Measurements from ENCODE around the gene HIPK1. TPM values are rescaled to one million over a fixed set of nuclear protein-coding genes. Genes with fewer than 3 reads are reported as not detected.

HIPK1 gene
- total RNA-seq, 1 donor from 2014 or later, result 41.0 TPM

DNA sequence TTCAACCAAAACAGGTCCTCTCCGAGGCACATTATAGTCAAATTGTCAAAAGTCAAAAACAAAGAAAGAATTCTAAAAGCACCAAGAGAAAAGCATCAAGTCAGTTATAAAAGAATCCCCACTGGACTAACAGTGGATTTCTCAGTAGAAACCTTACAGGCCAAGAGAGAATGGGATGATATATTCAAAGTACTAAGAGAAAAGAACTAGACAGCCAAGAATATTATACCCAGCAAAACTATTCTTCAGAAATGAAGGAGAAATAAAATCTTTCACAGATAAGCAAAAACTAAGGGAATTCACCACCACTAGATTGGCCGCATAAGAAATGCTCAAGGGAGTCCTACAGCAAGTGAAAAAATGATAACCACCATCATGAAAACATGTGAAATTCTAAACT, 66.3 kb downstream of the HIPK1 start:
- DNase-seq, result no peak
- Mint-ChIP-seq H3K27ac (ENCODE audit: unreplicated experiment) (no peak overlapping the region), H3K4me3 (ENCODE audit: unreplicated experiment) (no peak overlapping the region), H3K36me3 (ENCODE audit: unreplicated experiment) (peaks cover 21% of the 10 kb centered on the region), H3K4me1 (ENCODE audit: low read depth, unreplicated experiment) (peaks cover 1% of the 10 kb centered on the region), H3K9me3 (ENCODE audit: unreplicated experiment) (peaks cover 11% of the 10 kb centered on the region), H3K27me3 (ENCODE audit: unreplicated experiment) (no peaks in the 10 kb centered on the region)
- TF ChIP-seq, protein P1, sequence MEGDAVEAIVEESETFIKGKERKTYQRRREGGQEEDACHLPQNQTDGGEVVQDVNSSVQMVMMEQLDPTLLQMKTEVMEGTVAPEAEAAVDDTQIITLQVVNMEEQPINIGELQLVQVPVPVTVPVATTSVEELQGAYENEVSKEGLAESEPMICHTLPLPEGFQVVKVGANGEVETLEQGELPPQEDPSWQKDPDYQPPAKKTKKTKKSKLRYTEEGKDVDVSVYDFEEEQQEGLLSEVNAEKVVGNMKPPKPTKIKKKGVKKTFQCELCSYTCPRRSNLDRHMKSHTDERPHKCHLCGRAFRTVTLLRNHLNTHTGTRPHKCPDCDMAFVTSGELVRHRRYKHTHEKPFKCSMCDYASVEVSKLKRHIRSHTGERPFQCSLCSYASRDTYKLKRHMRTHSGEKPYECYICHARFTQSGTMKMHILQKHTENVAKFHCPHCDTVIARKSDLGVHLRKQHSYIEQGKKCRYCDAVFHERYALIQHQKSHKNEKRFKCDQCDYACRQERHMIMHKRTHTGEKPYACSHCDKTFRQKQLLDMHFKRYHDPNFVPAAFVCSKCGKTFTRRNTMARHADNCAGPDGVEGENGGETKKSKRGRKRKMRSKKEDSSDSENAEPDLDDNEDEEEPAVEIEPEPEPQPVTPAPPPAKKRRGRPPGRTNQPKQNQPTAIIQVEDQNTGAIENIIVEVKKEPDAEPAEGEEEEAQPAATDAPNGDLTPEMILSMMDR (IDR thresholded peaks at IDR 0.05; ENCODE audit: partially characterized antibody, unreplicated experiment), result no peak

- H3K27ac Mint-ChIP-seq (ENCODE audit: unreplicated experiment), result no peak overlapping the region
Observed at GRCh38 chr1:113998361-113998760, 69.2 kb downstream of the HIPK1 start.

DNA sequence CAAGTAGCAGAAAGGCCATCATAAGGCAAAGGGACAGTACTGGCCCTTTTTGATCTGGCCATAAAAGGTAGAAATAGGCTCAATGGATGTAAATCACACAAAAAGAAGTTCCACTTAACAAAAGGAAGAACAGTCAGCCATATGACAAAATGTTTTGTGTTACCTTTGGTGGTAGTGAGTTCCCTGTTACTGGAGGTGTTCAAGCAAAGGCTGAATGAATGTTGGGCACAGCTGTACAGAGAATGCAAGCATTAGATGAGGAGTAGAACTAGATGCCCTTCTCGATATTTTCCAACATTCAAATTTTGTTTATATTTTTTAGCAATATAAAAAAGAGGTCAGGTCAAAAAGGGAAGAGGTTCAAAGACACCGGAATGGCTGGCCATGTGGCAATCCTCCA, 70.1 kb downstream of the HIPK1 start:
- Mint-ChIP-seq H3K27me3 (ENCODE audit: unreplicated experiment) (peaks cover 1% of the 10 kb centered on the region), H3K4me1 (ENCODE audit: low read depth, unreplicated experiment) (peaks cover 14% of the 10 kb centered on the region), H3K27ac (ENCODE audit: unreplicated experiment) (no peak overlapping the region), H3K9me3 (ENCODE audit: unreplicated experiment) (peaks cover 13% of the 10 kb centered on the region), H3K36me3 (ENCODE audit: unreplicated experiment) (peaks cover 14% of the 10 kb centered on the region), H3K4me3 (ENCODE audit: unreplicated experiment) (no peak overlapping the region)
- DNase-seq, result no peak
- TF ChIP-seq, protein P1 (IDR thresholded peaks at IDR 0.05; ENCODE audit: partially characterized antibody, unreplicated experiment), result no peak

More at GRCh38 chr1:113998361-113998760, 69.2 kb downstream of the HIPK1 start:
- TF ChIP-seq, protein P1 (IDR thresholded peaks at IDR 0.05; ENCODE audit: partially characterized antibody, unreplicated experiment), result no peak
- Mint-ChIP-seq H3K4me1 (ENCODE audit: low read depth, unreplicated experiment) (peaks cover 11% of the 10 kb centered on the region), H3K27me3 (ENCODE audit: unreplicated experiment) (peaks cover 1% of the 10 kb centered on the region), H3K4me3 (ENCODE audit: unreplicated experiment) (no peak overlapping the region), H3K36me3 (ENCODE audit: unreplicated experiment) (peaks cover 17% of the 10 kb centered on the region), H3K9me3 (ENCODE audit: unreplicated experiment) (peaks cover 11% of the 10 kb centered on the region)
- DNase-seq, result no peak

- TF ChIP-seq, protein P1 (IDR thresholded peaks at IDR 0.05; ENCODE audit: partially characterized antibody, unreplicated experiment), result no peak
- Mint-ChIP-seq H3K36me3 (ENCODE audit: unreplicated experiment) (peaks cover 8% of the 10 kb centered on the region), H3K4me1 (ENCODE audit: low read depth, unreplicated experiment) (peaks cover 14% of the 10 kb centered on the region), H3K4me3 (ENCODE audit: unreplicated experiment) (no peak overlapping the region), H3K9me3 (ENCODE audit: unreplicated experiment) (peaks cover 9% of the 10 kb centered on the region), H3K27me3 (ENCODE audit: unreplicated experiment) (peaks cover 1% of the 10 kb centered on the region), H3K27ac (ENCODE audit: unreplicated experiment) (no peak overlapping the region)
- no peak for DNase-seq
Observed at GRCh38 chr1:113999799-114000198, 70.7 kb downstream of the HIPK1 start.

DNA sequence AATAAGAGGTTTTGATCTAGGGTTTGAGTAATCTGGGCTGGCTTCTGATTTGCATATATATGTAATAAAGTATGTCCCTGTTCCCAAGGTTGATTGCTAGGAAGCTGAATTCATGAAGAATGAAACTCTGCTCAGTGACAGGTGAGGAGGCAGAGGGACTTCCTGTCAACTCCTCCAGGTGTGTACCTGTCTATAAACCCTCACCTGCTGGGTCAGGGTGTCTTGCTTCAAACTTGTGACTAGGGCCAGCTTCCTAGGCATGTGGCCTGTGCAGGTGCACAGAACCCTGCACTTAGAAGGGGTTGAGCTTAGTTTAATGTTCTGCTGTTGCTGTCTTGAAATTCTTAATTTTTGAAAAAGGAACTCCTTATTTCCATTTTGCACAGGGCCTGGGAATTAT, 71.3 kb downstream of the HIPK1 start:
- Mint-ChIP-seq H3K4me3 (ENCODE audit: unreplicated experiment) (no peak overlapping the region), H3K27me3 (ENCODE audit: unreplicated experiment) (peaks cover 1% of the 10 kb centered on the region), H3K4me1 (ENCODE audit: low read depth, unreplicated experiment) (peaks cover 14% of the 10 kb centered on the region), H3K36me3 (ENCODE audit: unreplicated experiment) (peaks cover 2% of the 10 kb centered on the region), H3K27ac (ENCODE audit: unreplicated experiment) (no peak overlapping the region), H3K9me3 (ENCODE audit: unreplicated experiment) (peaks cover 10% of the 10 kb centered on the region)
- TF ChIP-seq, protein P1 (IDR thresholded peaks at IDR 0.05; ENCODE audit: partially characterized antibody, unreplicated experiment), result no peak
- DNase-seq, result no peak
